ENCODE measurements around the gene RPS14. TPM values are rescaled to one million over a fixed set of nuclear protein-coding genes. Genes with fewer than 3 reads are reported as not detected.

The RPS14 gene
- total and polyA plus RNA-seq, 9 of the 15 experiments (the other 6 are each of a cell fraction or from before 2014, with no cell fraction given) = 1,824 to 5,983 (median 3,017) TPM

GRCh38 chr5:150481972-150482406 lies 32.5 kb upstream of the RPS14 start (continued):
- TF ChIP-seq, protein P1, sequence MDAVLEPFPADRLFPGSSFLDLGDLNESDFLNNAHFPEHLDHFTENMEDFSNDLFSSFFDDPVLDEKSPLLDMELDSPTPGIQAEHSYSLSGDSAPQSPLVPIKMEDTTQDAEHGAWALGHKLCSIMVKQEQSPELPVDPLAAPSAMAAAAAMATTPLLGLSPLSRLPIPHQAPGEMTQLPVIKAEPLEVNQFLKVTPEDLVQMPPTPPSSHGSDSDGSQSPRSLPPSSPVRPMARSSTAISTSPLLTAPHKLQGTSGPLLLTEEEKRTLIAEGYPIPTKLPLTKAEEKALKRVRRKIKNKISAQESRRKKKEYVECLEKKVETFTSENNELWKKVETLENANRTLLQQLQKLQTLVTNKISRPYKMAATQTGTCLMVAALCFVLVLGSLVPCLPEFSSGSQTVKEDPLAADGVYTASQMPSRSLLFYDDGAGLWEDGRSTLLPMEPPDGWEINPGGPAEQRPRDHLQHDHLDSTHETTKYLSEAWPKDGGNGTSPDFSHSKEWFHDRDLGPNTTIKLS (IDR thresholded peaks at IDR 0.05; ENCODE audit: borderline replicate concordance, low read depth) = no peak
- TF ChIP-seq WHSC1 (IDR thresholded peaks at IDR 0.05; ENCODE audit: low read length) (no peak), DDX20 (tag; IDR thresholded peaks at IDR 0.05; ENCODE audit: low read depth) (no peak), ZNF165 (CRISPR knock-in tag; IDR thresholded peaks at IDR 0.05; ENCODE audit: borderline replicate concordance) (no peak), ZNF445 (CRISPR knock-in tag; IDR thresholded peaks at IDR 0.05; ENCODE audit: low read depth) (no peak), ZNF740 (CRISPR knock-in tag; IDR thresholded peaks at IDR 0.05) (no peak), ZNF740 (tag; IDR thresholded peaks at IDR 0.05) (no peak), ZNF133 (CRISPR knock-in tag; IDR thresholded peaks at IDR 0.05) (no peak), NR4A1 (CRISPR knock-in tag; IDR thresholded peaks at IDR 0.05) (no peak), NR4A1 (tag; IDR thresholded peaks at IDR 0.05) (no peak), ZNF239 (CRISPR knock-in tag; IDR thresholded peaks at IDR 0.05) (no peak), CAMTA2 (CRISPR knock-in tag; conservative IDR thresholded peaks at IDR 0.05) (no peak), ZKSCAN8 (CRISPR knock-in tag; IDR thresholded peaks at IDR 0.05) (no peak), SMAD1 (IDR thresholded peaks at IDR 0.05; ENCODE audit: low read depth, low read length, partially characterized antibody) (no peak), ZNF780A (CRISPR knock-in tag; IDR thresholded peaks at IDR 0.05) (no peak), TAF15 (IDR thresholded peaks at IDR 0.05; ENCODE audit: low read depth, low read length) (no peak), CTCF (IDR thresholded peaks at IDR 0.05 in 2 of 3, conservative IDR thresholded peaks at IDR 0.05 in 1 of 3; ENCODE audit: insufficient read depth in 2 of 3, low read depth in 1 of 3, low read length in 3 of 3) (no peak), ZNF609 (CRISPR knock-in tag; IDR thresholded peaks at IDR 0.05; ENCODE audit: borderline replicate concordance) (no peak), SETDB1 (IDR thresholded peaks at IDR 0.05; ENCODE audit: low read length) (no peak), CTBP1 (IDR thresholded peaks at IDR 0.05; ENCODE audit: borderline replicate concordance) (peak; percentile 98), SMARCE1 (IDR thresholded peaks at IDR 0.05) (peak; percentile 97), TRIM28 (IDR thresholded peaks at IDR 0.05) (no peak)
